Activated CD4-positive, CD25-positive, alpha-beta regulatory T cell treated with anti-CD3 and anti-CD28 coated beads, Interleukin-2, amount 50 U/mL, for 16 hours (primary cell): ENCODE measurements around the gene CACNA1D.

ENCODE experiments used
- DNase-seq: peaks from one replicate; pipeline ENCODE4 v3.0.0-alpha.2; 2020; ENCODE audit warnings: low read depth, low spot score

CACNA1D gene

GRCh38 chr3:53778153-53778552 lies 283.7 kb downstream of the CACNA1D start:
- no peak for DNase-seq

- DNase-seq = no peak
Measured at GRCh38 chr3:53780171-53780570, 285.8 kb downstream of the CACNA1D start.

GRCh38 chr3:53780806-53781205 lies 286.4 kb downstream of the CACNA1D start:
- DNase-seq = no peak

- no peak for DNase-seq
Measured at GRCh38 chr3:53787016-53787415, 292.6 kb downstream of the CACNA1D start.

GRCh38 chr3:53788038-53788437 lies 293.6 kb downstream of the CACNA1D start:
- DNase-seq = no peak

GRCh38 chr3:53789459-53789858 lies 295.0 kb downstream of the CACNA1D start:
- no peak for DNase-seq

GRCh38 chr3:53790470-53790869 lies 296.1 kb downstream of the CACNA1D start:
- no peak for DNase-seq

- DNase-seq = no peak
Measured at GRCh38 chr3:53791317-53791716, 296.9 kb downstream of the CACNA1D start.

GRCh38 chr3:53792866-53793265 lies 298.5 kb downstream of the CACNA1D start:
- no peak for DNase-seq

GRCh38 chr3:53794597-53794996 lies 300.2 kb downstream of the CACNA1D start:
- no peak for DNase-seq

GRCh38 chr3:53795176-53795575 lies 300.8 kb downstream of the CACNA1D start:
- no peak for DNase-seq

- DNase-seq = no peak
Measured at GRCh38 chr3:53795789-53796560, 301.6 kb downstream of the CACNA1D start.

- no peak for DNase-seq
Measured at GRCh38 chr3:53798144-53798543, 303.7 kb downstream of the CACNA1D start.

- no peak for DNase-seq
Measured at GRCh38 chr3:53799338-53799865, 305.0 kb downstream of the CACNA1D start.

- no peak for DNase-seq
Measured at GRCh38 chr3:53800041-53800906, 305.9 kb downstream of the CACNA1D start.

GRCh38 chr3:53801319-53801718 lies 306.9 kb downstream of the CACNA1D start:
- DNase-seq = no peak

- DNase-seq = no peak
Measured at GRCh38 chr3:53802256-53802880, 308.0 kb downstream of the CACNA1D start.

- DNase-seq = no peak
Measured at GRCh38 chr3:53803124-53803815, 308.9 kb downstream of the CACNA1D start.

- DNase-seq = no peak
Measured at GRCh38 chr3:53803816-53804695, 309.6 kb downstream of the CACNA1D start.

- no peak for DNase-seq
Measured at GRCh38 chr3:53804697-53805462, 310.5 kb downstream of the CACNA1D start.
